Astrocyte (in vitro differentiated cells and primary cell): Measurements from ENCODE around the gene PDS5A. TPM values are rescaled to one million over a fixed set of nuclear protein-coding genes. Genes with fewer than 3 reads are reported as not detected.
"Not testable (repeated sequence)": the region's sequence is repeated elsewhere in the genome, so short reads cannot be mapped to it uniquely, and the experiment has no call there.

Experiments used
- DNase-seq: peaks from one replicate; pipeline ENCODE4 v3.0.0-alpha.2; 2010; ENCODE audit warnings: low read depth
- FAIRE-seq: peaks from 2 replicates; lab custom pipeline; 2011; peaks lifted over from hg19 to GRCh38; lab: Jason Lieb, UNC
- H2AFZ ChIP-seq: 2 replicates; pipeline ENCODE4 v1.6.0; 2012; ENCODE audit warnings: low read depth, low read length, inconsistent platforms
- H3K27ac ChIP-seq: 2 replicates; pipeline ENCODE4 v1.5.1; 2011; ENCODE audit warnings: low read depth, low read length, inconsistent platforms
- H3K27me3 ChIP-seq: 2 replicates; pipeline ENCODE4 v1.6.0; 2011; ENCODE audit warnings: low read length, inconsistent platforms; ENCODE audit not compliant: insufficient read depth
- H3K36me3 ChIP-seq: 2 replicates; pipeline ENCODE4 v1.5.1; 2011; ENCODE audit warnings: low read length, inconsistent platforms; ENCODE audit not compliant: insufficient read depth
- H3K4me1 ChIP-seq: 2 replicates; pipeline ENCODE4 v1.5.1; 2011; ENCODE audit warnings: low read length, inconsistent platforms; ENCODE audit not compliant: insufficient read depth
- H3K4me2 ChIP-seq: 2 replicates; pipeline ENCODE4 v1.6.0; 2012; ENCODE audit warnings: low read length, inconsistent platforms
- H3K4me3 ChIP-seq: 2 replicates; pipeline ENCODE4 v1.5.1; 2011; ENCODE audit warnings: low read depth, mild to moderate bottlenecking, low read length, inconsistent platforms; ENCODE audit not compliant: insufficient read depth
- H3K79me2 ChIP-seq: 2 replicates; pipeline ENCODE4 v1.6.0; 2012; ENCODE audit warnings: mild to moderate bottlenecking, low read length, inconsistent platforms; ENCODE audit not compliant: insufficient read depth
- H3K9ac ChIP-seq: 2 replicates; pipeline ENCODE4 v1.6.0; 2012; ENCODE audit warnings: mild to moderate bottlenecking, low read length, inconsistent platforms
- H3K9me3 ChIP-seq: 2 replicates; pipeline ENCODE4 v1.5.1; 2012; ENCODE audit warnings: low read depth, mild to moderate bottlenecking, low read length, inconsistent platforms; ENCODE audit not compliant: insufficient read depth
- H4K20me1 ChIP-seq: 2 replicates; pipeline ENCODE4 v1.6.0; 2012; ENCODE audit warnings: low read length, inconsistent platforms; ENCODE audit not compliant: insufficient read depth
- H3K27ac Mint-ChIP-seq: one replicate; pipeline ENCODE4 v1.8.0; 2021; ENCODE audit warnings: mild to moderate bottlenecking, mixed read lengths; ENCODE audit not compliant: unreplicated experiment
- H3K27me3 Mint-ChIP-seq: one replicate; pipeline ENCODE4 v1.8.0; 2021; ENCODE audit warnings: low read depth, mixed read lengths; ENCODE audit not compliant: unreplicated experiment
- H3K36me3 Mint-ChIP-seq: one replicate; pipeline ENCODE4 v1.8.0; 2021; ENCODE audit warnings: low read depth, mixed read lengths; ENCODE audit not compliant: unreplicated experiment
- H3K4me1 Mint-ChIP-seq: one replicate; pipeline ENCODE4 v1.8.0; 2021; ENCODE audit warnings: low read depth, mixed read lengths; ENCODE audit not compliant: unreplicated experiment
- H3K4me3 Mint-ChIP-seq: one replicate; pipeline ENCODE4 v1.8.0; 2021; ENCODE audit warnings: mild to moderate bottlenecking, moderate library complexity, mixed read lengths; ENCODE audit not compliant: unreplicated experiment
- H3K9me3 Mint-ChIP-seq: one replicate; pipeline ENCODE4 v1.8.0; 2021; ENCODE audit warnings: mild to moderate bottlenecking, mixed read lengths; ENCODE audit not compliant: unreplicated experiment
- EZH2 ChIP-seq: IDR thresholded peaks from 2 replicates; pipeline ENCODE4 v1.6.1; 2012; ENCODE audit warnings: mild to moderate bottlenecking, low read length, inconsistent platforms; ENCODE audit not compliant: insufficient read depth
- total RNA-seq: library from RNA; stranded (reverse); gene quantifications from 2 replicates; pipeline ENCODE4 v1.2.1, GENCODE V29; 2021
- TF ChIP-seq, protein P1 (sequence below): IDR thresholded peaks from 2 replicates; pipeline ENCODE4 v1.5.1; 2011; ENCODE audit warnings: low read depth, mild to moderate bottlenecking, inconsistent platforms, low read length, moderate library complexity; ENCODE audit not compliant: insufficient read depth

PDS5A gene
- total RNA-seq, 1 donor from 2014 or later = 55.9 TPM

GRCh38 chr4:39802005-39802404 is 175.7 kb downstream of the PDS5A start:
- Histone ChIP-seq H3K27me3 (no peaks in the 10 kb centered on the region), H3K9ac (no peak overlapping the region), H3K36me3 (no peaks in the 10 kb centered on the region), H3K9me3 (no peaks in the 10 kb centered on the region), H3K27ac (no peak overlapping the region), H4K20me1 (no peaks in the 10 kb centered on the region), H3K79me2 (no peaks in the 10 kb centered on the region), H3K4me3 (no peak overlapping the region), H3K4me1 (no peaks in the 10 kb centered on the region), H3K4me2 (no peak overlapping the region), H2AFZ (no peak overlapping the region)
- peaks cover 1% of the 10 kb centered on the region for H3K9me3 Mint-ChIP-seq
- no peaks in the 10 kb centered on the region for H3K36me3 Mint-ChIP-seq
- H3K27ac Mint-ChIP-seq = peak overlapping the region; percentile 16
- TF ChIP-seq EZH2 = no peak
- TF ChIP-seq, protein P1, sequence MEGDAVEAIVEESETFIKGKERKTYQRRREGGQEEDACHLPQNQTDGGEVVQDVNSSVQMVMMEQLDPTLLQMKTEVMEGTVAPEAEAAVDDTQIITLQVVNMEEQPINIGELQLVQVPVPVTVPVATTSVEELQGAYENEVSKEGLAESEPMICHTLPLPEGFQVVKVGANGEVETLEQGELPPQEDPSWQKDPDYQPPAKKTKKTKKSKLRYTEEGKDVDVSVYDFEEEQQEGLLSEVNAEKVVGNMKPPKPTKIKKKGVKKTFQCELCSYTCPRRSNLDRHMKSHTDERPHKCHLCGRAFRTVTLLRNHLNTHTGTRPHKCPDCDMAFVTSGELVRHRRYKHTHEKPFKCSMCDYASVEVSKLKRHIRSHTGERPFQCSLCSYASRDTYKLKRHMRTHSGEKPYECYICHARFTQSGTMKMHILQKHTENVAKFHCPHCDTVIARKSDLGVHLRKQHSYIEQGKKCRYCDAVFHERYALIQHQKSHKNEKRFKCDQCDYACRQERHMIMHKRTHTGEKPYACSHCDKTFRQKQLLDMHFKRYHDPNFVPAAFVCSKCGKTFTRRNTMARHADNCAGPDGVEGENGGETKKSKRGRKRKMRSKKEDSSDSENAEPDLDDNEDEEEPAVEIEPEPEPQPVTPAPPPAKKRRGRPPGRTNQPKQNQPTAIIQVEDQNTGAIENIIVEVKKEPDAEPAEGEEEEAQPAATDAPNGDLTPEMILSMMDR = no peak
- H3K4me1 Mint-ChIP-seq = no peaks in the 10 kb centered on the region
- DNase-seq (no peak), FAIRE-seq (no peak)
- no peaks in the 10 kb centered on the region for H3K27me3 Mint-ChIP-seq
- no peak overlapping the region for H3K4me3 Mint-ChIP-seq

GRCh38 chr4:39792976-39793375 is 184.7 kb downstream of the PDS5A start:
- H3K9ac ChIP-seq, H3K4me3 Mint-ChIP-seq, H3K9me3 Mint-ChIP-seq: not testable (repeated sequence)

DNA sequence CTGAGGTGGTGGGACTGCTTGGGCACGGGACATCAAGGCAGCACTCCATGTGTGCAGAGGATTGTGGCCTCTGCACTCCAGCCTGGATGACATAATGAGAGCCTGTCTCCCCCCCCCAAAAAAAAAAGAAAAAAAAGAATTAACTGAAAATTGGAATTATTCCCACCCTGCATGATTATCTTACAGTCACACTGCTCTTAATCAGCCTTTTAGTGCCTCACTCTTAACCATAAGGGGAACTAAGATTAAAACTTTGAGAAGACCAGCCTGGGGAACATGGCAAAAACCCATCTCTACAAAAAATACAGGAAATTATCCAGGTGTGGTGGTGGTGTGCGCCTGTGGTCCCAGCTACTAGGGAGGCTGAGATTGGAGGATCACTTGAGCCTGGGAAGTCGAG is 185.2 kb downstream of the PDS5A start:
- Histone ChIP-seq H3K4me3 (no peak overlapping the region), H3K9ac (no peak overlapping the region), H3K27ac (no peak overlapping the region), H2AFZ (no peak overlapping the region), H3K27me3 (no peaks in the 10 kb centered on the region), H3K36me3 (no peaks in the 10 kb centered on the region), H3K4me1 (no peaks in the 10 kb centered on the region), H3K9me3 (no peaks in the 10 kb centered on the region), H3K4me2 (no peak overlapping the region), H3K79me2 (no peaks in the 10 kb centered on the region), H4K20me1 (no peaks in the 10 kb centered on the region)
- TF ChIP-seq EZH2 = no peak
- TF ChIP-seq, protein P1 = no peak
- FAIRE-seq (no peak), DNase-seq (no peak)
- H3K4me3 Mint-ChIP-seq = no peak overlapping the region
- H3K4me1 Mint-ChIP-seq = no peaks in the 10 kb centered on the region
- H3K36me3 Mint-ChIP-seq = no peaks in the 10 kb centered on the region
- H3K27ac Mint-ChIP-seq = no peak overlapping the region
- H3K27me3 Mint-ChIP-seq = no peaks in the 10 kb centered on the region
- no peaks in the 10 kb centered on the region for H3K9me3 Mint-ChIP-seq

More at GRCh38 chr4:39792976-39793375, 184.7 kb downstream of the PDS5A start:
- H4K20me1 ChIP-seq, H3K4me1 Mint-ChIP-seq, H3K36me3 Mint-ChIP-seq, H3K4me1 ChIP-seq, H3K27me3 ChIP-seq, H2AFZ ChIP-seq, DNase-seq, H3K4me3 ChIP-seq, H3K36me3 ChIP-seq, H3K4me2 ChIP-seq, H3K9me3 ChIP-seq, H3K27ac ChIP-seq, H3K27ac Mint-ChIP-seq, H3K79me2 ChIP-seq, H3K27me3 Mint-ChIP-seq, FAIRE-seq: not testable (repeated sequence)
